H1 (cell line): ENCODE measurements around the gene TAF1B. TPM values are rescaled to one million over a fixed set of nuclear protein-coding genes. Genes with fewer than 3 reads are reported as not detected.
A peak's percentile ranks its signal among the peaks of the same experiment; 100 is the strongest.

ENCODE experiments used
- CTCF ChIA-PET: fragments of 300-600 bp; sonication (Branson Sonifier 250); formaldehyde crosslinking; loops from one replicate; lab custom pipeline; 2021; ENCODE audit not compliant: partially characterized antibody; lab: Charles Lee
- POLR2A ChIA-PET: fragments of 300-600 bp; sonication (Branson Sonifier 250); formaldehyde crosslinking; loops from one replicate; lab custom pipeline; 2021; ENCODE audit warnings: inconsistent platforms; ENCODE audit not compliant: partially characterized antibody; lab: Charles Lee
- DNase-seq, 2 experiments: peaks; one replicate each; pipeline versions ENCODE4 v3.0.0 to v3.0.0-alpha.2; 2010 to 2022; ENCODE audit warnings: low spot score in 2 of 2, low read depth in 1 of 2, mixed read lengths in 1 of 2
- FAIRE-seq: peaks from 2 replicates; lab custom pipeline; 2011; peaks lifted over from hg19 to GRCh38; lab: Jason Lieb, UNC
- H2AFZ ChIP-seq: 2 replicates; pipeline ENCODE4 v1.8.1; 2012; ENCODE audit warnings: low read length, inconsistent platforms
- H2AK5ac ChIP-seq: 2 replicates; pipeline ENCODE4 v1.6.1; 2013; ENCODE audit warnings: low read depth, low read length
- H2BK120ac ChIP-seq: replicated peaks from 2 replicates; pipeline ENCODE3; 2013; ENCODE audit warnings: low read depth, low read length, inconsistent platforms
- H2BK12ac ChIP-seq: 2 replicates; pipeline ENCODE4 v1.6.1; 2013; ENCODE audit warnings: low read depth, low read length
- H2BK15ac ChIP-seq: 2 replicates; pipeline ENCODE4 v1.6.1; 2013; ENCODE audit warnings: low read length
- H2BK20ac ChIP-seq: 2 replicates; pipeline ENCODE4 v1.6.1; 2013; ENCODE audit warnings: low read length
- H2BK5ac ChIP-seq: 2 replicates; pipeline ENCODE4 v1.6.1; 2013; ENCODE audit warnings: low read depth, low read length
- H3K14ac ChIP-seq: 2 replicates; pipeline ENCODE4 v1.6.1; 2013; ENCODE audit warnings: inconsistent platforms; ENCODE audit not compliant: insufficient read length
- H3K18ac ChIP-seq: 2 replicates; pipeline ENCODE4 v1.6.1; 2013; ENCODE audit warnings: low read length; ENCODE audit errors: extremely low read depth
- H3K23ac ChIP-seq: 2 replicates; pipeline ENCODE4 v1.6.1; 2013; ENCODE audit warnings: inconsistent platforms; ENCODE audit not compliant: insufficient read length
- H3K23me2 ChIP-seq: 2 replicates; pipeline ENCODE4 v1.6.1; 2013; ENCODE audit warnings: low read depth, low read length
- H3K27ac ChIP-seq: 2 replicates; pipeline ENCODE4 v1.6.1; 2011; ENCODE audit warnings: low read depth, low read length, inconsistent platforms
- H3K27me3 ChIP-seq, 4 experiments: replicated peaks in 1 of 4; 1 replicate in 1 of 4; 2 replicates in 3 of 4; pipeline versions ENCODE4 v1.6.1 to v1.8.1; 2011 to 2013; ENCODE audit warnings: low read length in 3 of 4, mild to moderate bottlenecking in 3 of 4, inconsistent platforms in 2 of 4, mixed read lengths in 2 of 4, moderate library complexity in 1 of 4; ENCODE audit not compliant: control insufficient read depth in 3 of 4, insufficient read depth in 3 of 4; ENCODE audit errors: extremely low read depth in 1 of 4
- H3K36me3 ChIP-seq, 4 experiments: 2 replicates each; pipeline versions ENCODE4 v1.6.1 to v1.8.1; 2011 to 2013; ENCODE audit warnings: mild to moderate bottlenecking in 4 of 4, low read length in 3 of 4, moderate library complexity in 2 of 4, control low read depth in 1 of 4, inconsistent platforms in 1 of 4; ENCODE audit not compliant: insufficient read depth in 4 of 4, control insufficient read depth in 2 of 4
- H3K4ac ChIP-seq: replicated peaks from 2 replicates; pipeline ENCODE3; 2013; ENCODE audit warnings: low read length, low read depth, mixed read lengths, inconsistent platforms; ENCODE audit not compliant: insufficient read length
- H3K4me1 ChIP-seq, 4 experiments: replicated peaks in 1 of 4; 1 replicate in 1 of 4; 2 replicates in 3 of 4; pipeline versions ENCODE4 v1.6.1 to v1.8.1; 2011 to 2013; ENCODE audit warnings: low read length in 3 of 4, inconsistent platforms in 2 of 4, mixed read lengths in 1 of 4; ENCODE audit not compliant: insufficient read depth in 4 of 4, control insufficient read depth in 3 of 4
- H3K4me2 ChIP-seq, 2 experiments: 2 replicates each; pipeline versions ENCODE4 v1.6.1 to v1.8.1; 2011 to 2013; ENCODE audit warnings: low read depth in 2 of 2, low read length in 2 of 2, control low read depth in 1 of 2, inconsistent platforms in 1 of 2, mild to moderate bottlenecking in 1 of 2; ENCODE audit not compliant: insufficient read depth in 1 of 2
- H3K4me3 ChIP-seq, 4 experiments: fragments of 200-600, 300-600 bp in 1 of 4; sonication (generic), shearing (Covaris generic), sonication (Bioruptor Twin) in 1 of 4; 2 replicates each; pipeline versions ENCODE4 v1.5.1 to v1.8.1; 2011 to 2016; ENCODE audit warnings: low read length in 4 of 4, low read depth in 3 of 4, control low read depth in 2 of 4, inconsistent platforms in 2 of 4, mild to moderate bottlenecking in 2 of 4, mixed read lengths in 1 of 4, moderate library complexity in 1 of 4; ENCODE audit not compliant: insufficient read depth in 2 of 4; ENCODE audit errors: extremely low read depth in 1 of 4
- H3K56ac ChIP-seq: replicated peaks from 2 replicates; pipeline ENCODE3; 2013; ENCODE audit warnings: low read depth, mild to moderate bottlenecking, mixed read lengths, low read length, inconsistent platforms; ENCODE audit not compliant: insufficient read length
- H3K79me1 ChIP-seq: 2 replicates; pipeline ENCODE4 v1.6.1; 2013; ENCODE audit warnings: low read depth, low read length, control low read depth
- H3K79me2 ChIP-seq, 2 experiments: 2 replicates each; pipeline versions ENCODE4 v1.6.1 to v1.8.1; 2012 to 2013; ENCODE audit warnings: low read length in 2 of 2, mild to moderate bottlenecking in 2 of 2, inconsistent platforms in 1 of 2; ENCODE audit not compliant: insufficient read depth in 2 of 2, control insufficient read depth in 1 of 2
- H3K9ac ChIP-seq, 4 experiments: replicated peaks in 1 of 4; 1 replicate in 1 of 4; 2 replicates in 3 of 4; pipeline versions ENCODE4 v1.6.1 to v1.8.1; 2011 to 2013; ENCODE audit warnings: low read depth in 3 of 4, low read length in 3 of 4, control low read depth in 2 of 4, mild to moderate bottlenecking in 2 of 4, moderate library complexity in 2 of 4, inconsistent platforms in 1 of 4; ENCODE audit errors: extremely low read depth in 1 of 4
- H3K9me3 ChIP-seq, 2 experiments: 2 replicates each; pipeline versions ENCODE4 v1.6.1 to v1.8.1; 2012 to 2013; ENCODE audit warnings: mild to moderate bottlenecking in 2 of 2, moderate library complexity in 2 of 2, control low read depth in 1 of 2, inconsistent platforms in 1 of 2, low read depth in 1 of 2, low read length in 1 of 2, mixed read lengths in 1 of 2; ENCODE audit not compliant: insufficient read depth in 2 of 2
- H4K20me1 ChIP-seq, 2 experiments: replicated peaks in 1 of 2; 2 replicates each; pipeline versions ENCODE3 to v1.8.1; 2011 to 2013; ENCODE audit warnings: inconsistent platforms in 2 of 2, low read length in 2 of 2, mild to moderate bottlenecking in 1 of 2; ENCODE audit not compliant: insufficient read depth in 2 of 2, control insufficient read depth in 1 of 2
- H4K5ac ChIP-seq: 2 replicates; pipeline ENCODE4 v1.6.1; 2013; ENCODE audit warnings: low read length, low read depth, mixed read lengths, inconsistent platforms; ENCODE audit not compliant: insufficient read length
- H4K8ac ChIP-seq: 2 replicates; pipeline ENCODE4 v1.8.0; 2013; ENCODE audit warnings: mild to moderate bottlenecking, moderate library complexity, low read length, inconsistent platforms; ENCODE audit not compliant: insufficient read depth; ENCODE audit errors: extremely low read depth
- H4K91ac ChIP-seq: replicated peaks from 2 replicates; pipeline ENCODE3; 2013; ENCODE audit warnings: low read length, mixed read lengths, inconsistent platforms; ENCODE audit not compliant: insufficient read length
- BACH1 ChIP-seq: IDR thresholded peaks from 2 replicates; pipeline ENCODE4 v1.6.1; 2012; ENCODE audit warnings: low read length, improper control_type of control experiment
- CREB1 ChIP-seq: IDR thresholded peaks from 2 replicates; pipeline ENCODE4 v1.6.1; 2012; ENCODE audit warnings: inconsistent platforms
- GABPA ChIP-seq: IDR thresholded peaks from 2 replicates; pipeline ENCODE4 v1.6.1; 2011; ENCODE audit warnings: mild to moderate bottlenecking, low read length, moderate library complexity, borderline replicate concordance; ENCODE audit not compliant: insufficient read depth
- GTF2F1 ChIP-seq: IDR thresholded peaks from 2 replicates; pipeline ENCODE4 v1.6.1; 2012; ENCODE audit warnings: low read depth, low read length, improper control_type of control experiment, borderline replicate concordance
- MAFK ChIP-seq: IDR thresholded peaks from 2 replicates; pipeline ENCODE4 v1.6.1; 2012; ENCODE audit warnings: low read depth, mild to moderate bottlenecking, improper control_type of control experiment, low read length
- PHF8 ChIP-seq: fragments of 200-600 bp; sonication (generic); conservative IDR thresholded peaks from 2 replicates; pipeline ENCODE4 v1.7.1; 2012; ENCODE audit warnings: low read depth, mild to moderate bottlenecking, inconsistent platforms, low read length, moderate library complexity
- POLR2AphosphoS5 ChIP-seq: IDR thresholded peaks from 2 replicates; pipeline ENCODE4 v1.6.1; 2011; ENCODE audit warnings: low read depth, low read length
- RXRA ChIP-seq: IDR thresholded peaks from 2 replicates; pipeline ENCODE4 v1.6.1; 2011; ENCODE audit warnings: low read depth, mild to moderate bottlenecking, low read length, moderate library complexity; ENCODE audit not compliant: insufficient read depth
- TBP ChIP-seq: IDR thresholded peaks from 2 replicates; pipeline ENCODE4 v1.6.1; 2011; ENCODE audit warnings: low read depth, low read length, improper control_type of control experiment
- WGBS, 2 experiments: shearing (Covaris generic) in 1 of 2; methylation state at CpG; one replicate each; pipeline versions ENCODE4 v1.1.6 to v1.1.7; 2013 to 2015; ENCODE audit warnings: low lambda C conversion rate in 2 of 2, mixed read lengths in 2 of 2, inconsistent platforms in 1 of 2, low coverage in 1 of 2, missing lambda C conversion rate in 1 of 2; ENCODE audit not compliant: insufficient replicate concordance in 2 of 2, insufficient coverage in 1 of 2, insufficient read length in 1 of 2; ENCODE audit errors: extremely low coverage in 1 of 2, missing lambda C conversion rate in 1 of 2; 5-methylcytosine and 5-hydroxymethylcytosine counted together
- polyA plus RNA-seq, 7 experiments: library from polyadenylated mRNA; depleted of rRNA in 3 of 7; stranded (reverse) in 5 of 7; unstranded in 2 of 7; fragments of >200 nt in 5 of 7; fragments of 200-250 nt in 2 of 7; gene quantifications; 1 replicate in 5 of 7; 2 replicates in 1 of 7; 4 replicates in 1 of 7; pipeline versions ENCODE4 v1.2.1 to v1.2.3, GENCODE V29; 2011 to 2013; ENCODE audit warnings: missing spikeins in 2 of 7, mixed read lengths in 2 of 7
- total RNA-seq: library from RNA; stranded (reverse); fragmentation: NEBNext Ultra II Directional; extraction: Animal tissue kit (Norgen Biotek cat#: 25700); gene quantifications from 2 replicates; pipeline ENCODE4 v1.2.1, GENCODE V29; 2021
- TF ChIP-seq, protein P1 (sequence below): IDR thresholded peaks from 2 replicates; pipeline ENCODE4 v1.6.1; 2012; ENCODE audit warnings: inconsistent platforms
- TF ChIP-seq, protein P2 (sequence below), 3 experiments: IDR thresholded peaks; 1 replicate in 2 of 3; 2 replicates in 1 of 3; pipeline versions ENCODE4 v1.5.1 to v1.6.1; 2011; ENCODE audit warnings: low read length in 3 of 3, mild to moderate bottlenecking in 3 of 3, inconsistent platforms in 2 of 3, low read depth in 1 of 3, moderate library complexity in 1 of 3; ENCODE audit not compliant: insufficient read depth in 1 of 3; ENCODE audit errors: control extremely low read depth in 1 of 3

Gene TAF1B
- total and polyA plus RNA-seq, 2 of the 8 experiments (the other 6 are each of a cell fraction or from before 2014, with no cell fraction given): 6.6 to 25.2 TPM

DNA sequence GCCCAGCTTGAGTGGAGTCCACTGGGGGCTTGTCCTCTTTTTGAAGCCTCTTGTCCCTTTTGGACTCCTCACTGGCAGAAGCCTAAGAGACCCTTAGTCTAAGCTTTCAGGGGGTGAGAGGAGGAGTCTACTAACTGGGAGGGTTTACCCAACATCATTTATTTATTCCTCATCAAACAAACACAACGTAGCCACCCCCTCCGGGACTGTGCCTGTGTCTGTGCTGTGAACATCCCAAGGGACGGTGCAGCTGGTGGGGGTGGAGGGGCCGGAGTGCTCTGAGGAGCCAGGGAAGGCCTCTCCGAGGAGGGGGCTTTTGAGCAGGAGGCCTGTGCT, 42.7 kb upstream of the TAF1B start:
- Histone ChIP-seq H3K9ac (no peak overlapping the region), H3K4ac (no peak overlapping the region), H2AFZ (no peak overlapping the region)
- no peak for TF ChIP-seq GTF2F1
- no peak for TF ChIP-seq BACH1
- TF ChIP-seq RXRA: no peak
- no peak for TF ChIP-seq CREB1
- TF ChIP-seq PHF8: no peak
- TF ChIP-seq MAFK: no peak
- TF ChIP-seq, protein P1, sequence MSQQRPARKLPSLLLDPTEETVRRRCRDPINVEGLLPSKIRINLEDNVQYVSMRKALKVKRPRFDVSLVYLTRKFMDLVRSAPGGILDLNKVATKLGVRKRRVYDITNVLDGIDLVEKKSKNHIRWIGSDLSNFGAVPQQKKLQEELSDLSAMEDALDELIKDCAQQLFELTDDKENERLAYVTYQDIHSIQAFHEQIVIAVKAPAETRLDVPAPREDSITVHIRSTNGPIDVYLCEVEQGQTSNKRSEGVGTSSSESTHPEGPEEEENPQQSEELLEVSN: no peak
- TF ChIP-seq GABPA: no peak
- TF ChIP-seq, protein P2, sequence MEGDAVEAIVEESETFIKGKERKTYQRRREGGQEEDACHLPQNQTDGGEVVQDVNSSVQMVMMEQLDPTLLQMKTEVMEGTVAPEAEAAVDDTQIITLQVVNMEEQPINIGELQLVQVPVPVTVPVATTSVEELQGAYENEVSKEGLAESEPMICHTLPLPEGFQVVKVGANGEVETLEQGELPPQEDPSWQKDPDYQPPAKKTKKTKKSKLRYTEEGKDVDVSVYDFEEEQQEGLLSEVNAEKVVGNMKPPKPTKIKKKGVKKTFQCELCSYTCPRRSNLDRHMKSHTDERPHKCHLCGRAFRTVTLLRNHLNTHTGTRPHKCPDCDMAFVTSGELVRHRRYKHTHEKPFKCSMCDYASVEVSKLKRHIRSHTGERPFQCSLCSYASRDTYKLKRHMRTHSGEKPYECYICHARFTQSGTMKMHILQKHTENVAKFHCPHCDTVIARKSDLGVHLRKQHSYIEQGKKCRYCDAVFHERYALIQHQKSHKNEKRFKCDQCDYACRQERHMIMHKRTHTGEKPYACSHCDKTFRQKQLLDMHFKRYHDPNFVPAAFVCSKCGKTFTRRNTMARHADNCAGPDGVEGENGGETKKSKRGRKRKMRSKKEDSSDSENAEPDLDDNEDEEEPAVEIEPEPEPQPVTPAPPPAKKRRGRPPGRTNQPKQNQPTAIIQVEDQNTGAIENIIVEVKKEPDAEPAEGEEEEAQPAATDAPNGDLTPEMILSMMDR (IDR thresholded peaks at IDR 0.05; ENCODE audit: control extremely low read depth in 1 of 3, insufficient read depth in 1 of 3, low read depth in 1 of 3, low read length in 3 of 3): no peak
- TF ChIP-seq POLR2AphosphoS5: no peak
- TF ChIP-seq TBP: no peak

More for the DNA sequence above, 42.7 kb upstream of the TAF1B start:
- ChIA-PET CTCF (interaction anchor here (1.1 to 13.3 kb wide), 24 partner anchors 8 to 324 kb away, joined by 3 to 118 read pairs (median 8); no protein-coding TSS in a partner anchor), POLR2A (interaction anchor here (1.8 kb wide), 1 partner anchor 43 kb away, joined by 4 read pairs; the partner anchor contains the start of gene TAF1B)
- Histone ChIP-seq H3K27ac (no peak overlapping the region), H3K79me1 (no peaks in the 10 kb centered on the region), H2AK5ac (no peak overlapping the region), H2BK5ac (no peak overlapping the region), H3K4me1 (peaks cover 0 to 8% (median 2%) of the 10 kb centered on the region in 4 experiments; a peak in 4 of 7 replicates), H3K9me3 (no peaks in the 10 kb centered on the region), H3K14ac (no peak overlapping the region), H2BK15ac (no peak overlapping the region), H3K56ac (no peak overlapping the region), H3K4me3 (no peak overlapping the region), H4K20me1 (no peaks in the 10 kb centered on the region), H3K36me3 (no peaks in the 10 kb centered on the region; a peak in 1 of 8 replicates), H4K8ac (peak overlapping the region; percentile 5; the same call in 1 of the 2 replicates), H3K27me3 (no peaks in the 10 kb centered on the region), H3K4me2 (no peak overlapping the region), H3K23me2 (no peaks in the 10 kb centered on the region), H3K79me2 (no peaks in the 10 kb centered on the region), H3K23ac (no peak overlapping the region), H4K5ac (no peak overlapping the region), H3K18ac (no peak overlapping the region), H2BK20ac (no peak overlapping the region), H2BK120ac (no peak overlapping the region), H4K91ac (no peak overlapping the region), H2BK12ac (no peak overlapping the region)
- WGBS, 2 experiments: 100% methylated on average over 2 of the region's 5 CpGs; no CpG with 5 or more reads in 1 of the 2 experiments
- DNase-seq: no peak
- FAIRE-seq: no peak
